ENCODE data around the gene FADS6.

DNA sequence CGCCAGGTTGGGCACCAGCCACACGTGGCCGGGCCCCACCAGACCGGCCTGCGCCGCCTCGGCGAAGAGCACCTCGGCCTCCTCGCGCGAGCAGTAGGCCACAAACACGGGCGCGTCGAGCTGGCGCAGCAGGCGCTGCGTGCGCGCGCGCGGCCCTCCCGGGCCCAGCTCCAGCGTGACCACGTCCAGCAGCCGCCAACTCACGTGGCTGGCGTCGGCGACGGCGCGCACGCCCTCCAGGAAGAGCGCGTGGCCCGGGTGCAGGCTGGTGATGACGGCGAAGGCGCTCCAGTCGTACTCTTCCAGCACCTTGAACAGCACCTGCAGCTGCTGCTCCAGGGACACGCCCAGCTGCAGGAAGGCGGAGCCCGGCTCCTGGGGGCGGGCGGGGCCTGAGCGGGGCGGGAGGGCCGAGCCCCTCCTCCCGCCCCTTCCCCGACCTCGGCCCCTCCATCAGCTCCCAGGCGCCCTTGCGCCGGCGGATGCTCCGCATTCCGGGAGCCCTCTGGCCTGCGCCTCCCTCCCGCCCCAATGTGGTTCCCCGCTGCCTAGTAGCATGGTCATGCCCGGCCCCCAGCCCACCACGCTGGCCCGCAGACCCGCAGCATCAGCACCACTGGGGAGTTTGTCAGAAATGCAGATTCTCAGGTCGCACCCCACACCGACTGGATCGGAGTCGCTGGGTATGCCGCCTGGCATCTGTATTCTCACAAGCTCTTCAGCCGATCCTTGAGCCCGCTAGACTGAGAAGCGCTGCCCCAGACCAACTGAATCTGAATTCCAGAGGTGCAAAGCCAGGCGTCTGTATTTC lies 41.0 kb downstream of the FADS6 start:
- TF ChIP-seq, protein P1, sequence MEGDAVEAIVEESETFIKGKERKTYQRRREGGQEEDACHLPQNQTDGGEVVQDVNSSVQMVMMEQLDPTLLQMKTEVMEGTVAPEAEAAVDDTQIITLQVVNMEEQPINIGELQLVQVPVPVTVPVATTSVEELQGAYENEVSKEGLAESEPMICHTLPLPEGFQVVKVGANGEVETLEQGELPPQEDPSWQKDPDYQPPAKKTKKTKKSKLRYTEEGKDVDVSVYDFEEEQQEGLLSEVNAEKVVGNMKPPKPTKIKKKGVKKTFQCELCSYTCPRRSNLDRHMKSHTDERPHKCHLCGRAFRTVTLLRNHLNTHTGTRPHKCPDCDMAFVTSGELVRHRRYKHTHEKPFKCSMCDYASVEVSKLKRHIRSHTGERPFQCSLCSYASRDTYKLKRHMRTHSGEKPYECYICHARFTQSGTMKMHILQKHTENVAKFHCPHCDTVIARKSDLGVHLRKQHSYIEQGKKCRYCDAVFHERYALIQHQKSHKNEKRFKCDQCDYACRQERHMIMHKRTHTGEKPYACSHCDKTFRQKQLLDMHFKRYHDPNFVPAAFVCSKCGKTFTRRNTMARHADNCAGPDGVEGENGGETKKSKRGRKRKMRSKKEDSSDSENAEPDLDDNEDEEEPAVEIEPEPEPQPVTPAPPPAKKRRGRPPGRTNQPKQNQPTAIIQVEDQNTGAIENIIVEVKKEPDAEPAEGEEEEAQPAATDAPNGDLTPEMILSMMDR (IDR thresholded peaks at IDR 0.05): no peak
- TF ChIP-seq POLR2AphosphoS5 (IDR thresholded peaks at IDR 0.05; ENCODE audit: low read depth, low read length): no peak

All from Panc1 (cell line).